OCI-M2 (cell line): ENCODE measurements around the gene SH3PXD2A.
A peak's percentile ranks its signal among the peaks of the same experiment; 100 is the strongest.

Source experiments
- DNase-seq: peaks from one replicate; lab custom pipeline; 2025; ENCODE audit not compliant: unreplicated experiment; lab: John Stamatoyannopoulos, UW

SH3PXD2A gene

DNA sequence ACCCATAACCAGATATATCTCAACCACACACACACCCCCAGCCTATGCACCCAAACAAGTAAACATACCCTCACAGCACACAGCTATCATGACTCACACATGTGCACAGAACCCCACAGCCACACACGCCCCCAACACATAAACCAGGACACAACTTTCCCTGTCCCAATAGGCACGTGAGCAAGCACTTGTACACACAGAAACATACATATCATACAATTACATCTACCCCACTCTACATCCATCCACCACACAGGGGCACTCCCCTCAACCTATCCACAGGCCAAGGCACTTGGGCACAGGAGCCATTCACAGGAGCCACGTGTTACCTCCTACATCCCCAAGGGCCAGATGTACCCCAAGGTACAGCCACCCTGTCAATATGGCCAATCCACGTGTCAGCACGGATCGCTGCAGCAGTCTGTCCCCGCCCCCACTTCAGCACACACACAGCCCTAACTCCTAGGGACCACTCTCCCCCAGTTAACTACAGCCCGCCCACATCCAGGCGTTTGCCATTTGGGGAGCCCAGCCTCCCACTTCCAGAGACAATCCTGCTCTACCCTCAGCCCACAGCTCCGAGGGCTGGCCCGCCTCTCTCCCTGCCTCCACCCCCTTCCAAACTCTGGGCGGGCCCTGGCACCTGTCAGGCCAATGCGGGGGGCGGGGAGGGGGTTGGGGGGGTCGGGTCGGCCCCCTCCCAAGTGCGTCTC lies 163.5 kb downstream of the SH3PXD2A start:
- no peak for DNase-seq

GRCh38 chr10:103691267-103691666 lies 164.1 kb downstream of the SH3PXD2A start:
- DNase-seq = no peak

- DNase-seq = no peak
These were observed 165.1 kb downstream of the SH3PXD2A start for GRCh38 chr10:103690281-103690680.

DNA sequence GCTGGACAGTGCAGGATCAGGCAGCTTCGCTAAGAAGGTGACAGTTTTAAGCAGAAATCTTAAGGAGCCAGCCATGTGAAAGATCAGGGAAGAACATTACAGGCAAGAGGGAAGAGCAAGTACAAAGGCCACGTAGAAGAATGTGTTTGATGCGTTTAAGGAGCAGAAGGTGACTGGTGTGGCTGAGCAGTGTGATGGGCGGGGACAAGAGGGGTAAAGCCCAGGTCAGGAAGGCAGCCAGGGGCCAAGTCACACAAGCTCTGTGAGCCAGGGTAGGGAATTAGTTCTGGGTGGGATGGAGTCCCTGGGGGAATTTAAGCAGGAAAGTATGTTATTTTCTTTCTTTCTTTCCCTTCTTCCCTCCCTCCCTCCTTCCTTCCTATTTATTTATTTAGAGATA lies 166.9 kb downstream of the SH3PXD2A start:
- no peak for DNase-seq

DNA sequence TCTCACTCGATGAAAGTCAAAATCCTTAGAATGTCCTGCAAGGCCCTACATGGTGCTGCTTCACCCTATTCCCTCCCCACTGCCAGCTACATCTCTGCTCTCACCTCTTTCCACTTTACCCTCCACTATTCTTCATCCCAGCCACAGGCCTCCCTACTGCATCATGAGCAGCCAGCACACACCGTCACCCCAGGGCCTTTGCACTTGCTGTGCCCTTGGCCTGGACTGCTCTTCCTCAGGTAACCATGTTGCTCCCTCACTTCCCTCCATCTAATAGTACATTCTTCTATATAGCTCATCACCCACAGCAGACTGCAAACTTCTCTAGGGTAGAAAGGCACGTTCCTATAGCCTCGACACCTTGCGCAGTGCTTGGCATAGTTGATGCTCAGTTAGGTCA lies 167.7 kb downstream of the SH3PXD2A start:
- DNase-seq = no peak

DNA sequence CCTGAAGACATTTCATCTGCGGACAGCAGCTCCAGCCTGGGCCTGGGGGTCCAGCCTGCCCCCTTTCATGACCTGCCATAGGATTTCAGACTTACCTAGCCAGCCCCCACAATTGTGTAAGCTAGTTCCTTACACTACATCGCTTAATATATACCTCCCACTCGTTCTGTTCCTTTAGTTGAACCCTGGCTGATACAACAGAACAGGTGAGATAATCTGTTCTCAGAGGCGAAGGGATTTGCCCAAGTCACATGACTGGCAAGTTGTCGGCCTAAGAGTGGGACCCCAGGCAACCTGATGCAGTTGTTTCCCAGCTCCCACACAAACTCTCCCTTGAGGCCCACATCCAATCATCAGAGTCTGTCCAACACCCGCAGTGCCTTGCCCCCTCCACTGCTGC lies 168.2 kb downstream of the SH3PXD2A start:
- DNase-seq = no peak

- DNase-seq = peak; percentile 46
These were observed 169.3 kb downstream of the SH3PXD2A start for GRCh38 chr10:103685880-103686669.

DNA sequence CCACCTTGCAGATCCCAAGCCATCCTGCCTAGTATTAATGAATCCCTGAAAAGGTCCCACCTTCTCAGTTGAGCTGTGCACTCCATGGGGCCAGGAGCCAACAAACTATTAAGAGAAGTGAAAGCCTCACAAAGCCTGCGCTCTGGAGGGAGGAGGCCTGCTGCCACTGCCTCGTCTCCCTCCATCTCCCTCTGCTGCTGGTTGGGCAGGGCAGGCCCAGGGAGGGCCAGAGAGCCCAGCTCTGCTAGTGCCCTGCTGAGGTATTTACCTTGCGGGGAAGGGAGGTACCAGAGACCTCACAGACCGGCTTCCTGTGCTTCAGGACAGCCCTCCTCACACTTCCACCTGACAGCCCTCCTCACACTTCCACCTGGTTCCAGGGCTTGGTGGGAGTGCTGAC lies 171.5 kb downstream of the SH3PXD2A start:
- DNase-seq = no peak

DNA sequence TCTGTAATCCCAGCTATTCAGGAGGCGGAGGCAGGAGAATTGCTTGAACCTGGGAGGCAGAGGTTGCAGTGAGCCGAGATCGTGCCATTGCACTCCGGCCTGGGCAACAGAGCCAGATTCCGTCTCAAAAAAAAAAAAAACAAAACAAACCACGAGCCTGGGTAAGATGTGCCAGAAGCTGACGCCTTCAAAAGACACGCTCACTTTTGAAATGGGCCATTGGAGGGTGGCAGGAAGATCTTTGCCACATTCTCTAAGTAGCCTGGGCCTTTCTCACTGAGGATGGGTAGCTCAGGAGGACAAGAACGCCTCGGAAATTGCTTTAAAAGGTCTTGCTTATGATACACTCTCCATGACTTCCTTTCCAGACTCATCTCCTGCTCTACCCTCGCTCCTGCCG lies 172.7 kb downstream of the SH3PXD2A start:
- DNase-seq = no peak

DNA sequence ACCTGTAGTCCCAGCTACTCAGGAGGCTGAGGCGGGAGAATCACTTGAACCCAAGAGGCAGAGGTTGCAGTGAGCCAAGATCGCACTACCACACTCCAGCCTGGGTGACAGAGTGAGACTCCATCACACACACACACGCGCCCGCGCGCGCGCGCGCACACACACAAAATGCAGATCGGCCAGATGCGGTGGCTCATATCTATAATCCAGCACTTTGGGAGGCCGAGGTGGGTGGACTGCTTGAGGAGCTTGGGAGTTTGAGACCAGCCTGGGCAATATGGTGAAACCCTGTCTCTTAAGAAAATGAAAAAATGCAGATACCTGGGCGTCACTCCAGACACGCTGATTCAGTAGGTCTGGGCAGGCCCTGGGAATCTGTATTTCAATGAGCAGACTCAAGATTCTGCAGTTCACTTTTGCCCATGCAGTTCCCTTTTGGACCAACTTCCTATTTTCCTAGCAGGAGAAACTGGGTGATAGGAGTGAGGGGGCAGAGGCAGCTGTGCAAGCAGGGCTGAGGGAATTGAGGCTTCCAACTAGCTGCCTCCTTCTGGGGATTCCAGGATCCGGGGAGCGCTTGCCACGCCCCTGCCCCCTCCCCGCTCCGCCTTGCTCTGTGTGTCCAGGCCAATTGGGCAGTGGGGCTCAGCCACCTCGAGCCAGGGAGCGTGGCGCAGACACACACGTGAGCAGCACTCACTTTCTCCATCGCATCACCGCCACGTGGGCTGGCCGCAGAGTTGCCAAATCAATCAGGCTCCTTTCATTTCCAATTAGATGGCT lies 173.6 kb downstream of the SH3PXD2A start:
- no peak for DNase-seq

- no peak for DNase-seq
These were observed 174.5 kb downstream of the SH3PXD2A start for GRCh38 chr10:103680869-103681236.

GRCh38 chr10:103679096-103679790 lies 176.1 kb downstream of the SH3PXD2A start:
- no peak for DNase-seq

DNA sequence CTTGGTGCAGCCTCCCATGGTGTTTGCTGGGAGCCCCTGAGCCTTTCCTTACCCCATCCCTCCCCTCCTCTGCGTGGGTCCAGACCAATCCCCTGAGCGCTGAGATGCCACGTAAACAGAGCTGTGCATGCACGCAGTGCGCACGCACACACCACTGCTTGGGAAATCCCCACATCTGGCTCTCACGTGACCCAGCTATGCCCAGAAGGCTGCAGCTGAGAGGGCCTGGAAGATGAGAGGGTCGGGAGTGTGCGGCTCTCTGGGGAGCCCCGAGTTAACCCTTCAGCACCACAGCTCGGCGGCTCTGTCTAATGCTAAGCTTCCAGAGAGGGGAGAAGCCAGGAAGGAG lies 177.2 kb downstream of the SH3PXD2A start:
- DNase-seq = no peak

- DNase-seq = no peak
These were observed 177.7 kb downstream of the SH3PXD2A start for GRCh38 chr10:103677486-103678177.

- DNase-seq = no peak
These were observed 178.4 kb downstream of the SH3PXD2A start for GRCh38 chr10:103676851-103677417.

DNA sequence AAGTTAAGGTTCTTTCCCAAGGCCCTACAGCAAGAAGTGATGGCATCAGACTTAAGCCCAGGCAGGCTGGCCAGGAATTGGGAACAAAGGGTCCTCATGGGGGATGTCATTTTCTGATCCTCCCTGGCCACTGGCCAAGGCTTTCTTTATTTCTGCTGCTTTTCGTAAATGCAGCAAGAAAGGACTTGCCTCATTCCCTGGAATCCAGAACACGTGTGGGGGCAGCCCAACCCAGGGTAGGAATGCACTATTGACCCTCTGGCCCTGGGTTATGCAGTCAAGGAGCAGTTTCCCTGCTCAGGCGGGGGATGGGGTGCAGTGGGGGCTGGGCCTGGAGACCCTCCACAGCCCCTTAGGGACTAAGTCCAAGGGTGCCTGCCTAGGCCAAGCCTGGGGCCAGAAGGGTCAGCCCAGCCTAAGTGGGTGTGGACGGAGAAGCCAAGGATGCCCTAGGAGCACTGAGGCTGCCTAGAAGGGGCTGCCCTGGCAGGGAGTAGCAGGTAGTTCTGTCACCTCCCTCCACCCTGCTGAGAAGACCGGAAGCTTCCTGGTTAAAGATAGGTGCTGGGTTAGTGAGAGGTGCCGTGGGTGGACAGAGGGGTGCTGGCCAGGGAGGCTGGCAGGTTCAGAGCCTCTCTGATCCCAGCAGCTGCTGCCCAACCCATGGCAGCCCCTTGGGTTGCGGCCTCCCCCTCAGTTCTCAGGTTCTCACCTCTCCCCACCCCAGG lies 179.2 kb downstream of the SH3PXD2A start:
- DNase-seq = no peak

DNA sequence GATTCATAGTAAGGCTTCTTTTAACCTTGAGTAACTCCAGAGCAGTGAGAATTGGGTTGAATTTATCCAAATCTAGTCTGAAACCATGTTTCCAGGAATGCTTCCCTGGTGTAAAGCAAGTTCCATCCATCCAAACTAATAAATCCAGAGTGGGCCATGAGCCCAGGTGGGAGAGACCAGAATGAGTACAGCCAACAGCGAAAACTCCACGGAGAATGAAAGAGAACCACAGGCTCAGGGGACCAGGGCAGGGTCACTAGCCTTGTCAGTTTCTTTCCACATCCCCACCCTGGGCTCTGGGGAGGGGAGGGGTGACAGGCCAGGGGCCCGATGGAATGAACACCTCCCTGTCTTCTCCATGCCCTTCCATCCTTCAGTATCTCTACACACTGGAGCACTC lies 181.8 kb downstream of the SH3PXD2A start:
- DNase-seq = no peak

DNA sequence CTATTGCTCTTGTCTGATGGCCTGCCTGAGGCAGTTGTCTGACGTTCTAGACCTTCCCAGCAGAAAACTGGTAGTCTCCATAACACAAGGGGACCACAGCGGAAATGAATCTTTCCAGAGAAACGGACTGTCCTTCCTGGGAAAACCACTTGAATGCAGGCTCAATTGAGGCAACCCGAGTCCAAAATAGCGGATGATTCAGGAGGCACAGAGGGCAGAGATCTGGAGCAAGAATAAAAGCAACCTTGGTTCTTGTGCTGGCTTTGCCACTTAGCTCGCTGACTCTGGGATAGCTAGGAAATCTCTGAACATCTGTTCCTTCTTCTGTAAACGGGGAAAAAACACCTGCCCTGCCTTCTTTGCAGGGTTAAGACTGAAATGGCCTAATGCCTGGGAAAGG lies 183.0 kb downstream of the SH3PXD2A start:
- no peak for DNase-seq

DNA sequence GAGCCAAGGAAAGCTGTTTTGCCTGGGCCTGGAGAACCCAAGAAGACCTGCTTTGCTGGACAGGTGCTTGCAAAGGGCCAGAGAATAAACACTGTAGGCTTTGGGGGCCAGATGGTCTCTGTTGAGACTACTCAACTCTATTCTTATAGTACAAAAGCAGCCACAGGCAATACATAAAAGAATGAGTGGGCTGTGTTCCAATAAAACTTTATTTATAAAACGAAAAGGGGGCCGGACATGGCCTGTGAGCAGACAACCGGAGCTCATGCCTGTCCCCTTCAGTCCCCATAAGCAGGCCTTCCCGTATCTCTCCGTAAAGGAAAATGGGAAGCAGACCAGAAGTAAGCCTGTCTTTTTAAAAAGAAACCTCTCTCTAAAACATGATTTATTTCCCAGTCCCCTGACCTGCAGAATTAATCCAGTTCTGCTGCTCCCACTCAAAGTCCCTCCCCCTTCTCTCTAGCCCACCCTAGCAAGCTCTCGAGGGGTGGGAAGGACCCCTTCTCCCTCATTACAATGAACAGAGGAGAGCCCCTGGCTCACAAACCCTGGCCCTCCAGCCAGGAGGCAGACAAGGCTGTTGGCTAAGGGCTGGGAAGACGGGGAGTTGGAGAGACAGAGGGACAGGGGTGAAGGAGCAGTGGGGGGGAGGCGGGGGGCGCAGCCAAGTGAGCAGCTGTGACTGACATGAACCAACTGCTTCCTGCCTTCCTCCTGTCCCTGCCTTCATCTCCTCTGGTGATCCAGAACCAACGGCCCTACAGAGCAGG lies 184.1 kb downstream of the SH3PXD2A start:
- no peak for DNase-seq
